Right cardiac atrium (tissue), 5 donors: ENCODE results near the gene YKT6. TPM values are rescaled to one million over a fixed set of nuclear protein-coding genes. Genes with fewer than 3 reads are reported as not detected.

Source experiments
- ATAC-seq, 2 donors: fragments of 200-7000 bp; cut with Tn5 transposase; one replicate each; pipeline versions ENCODE4 v1.8.0 to v1.9.1; 2020; ENCODE audit warnings: moderate library complexity in 2 of 2, mild to moderate bottlenecking in 1 of 2
- DNase-seq, 3 donors: peaks; one replicate each; pipeline ENCODE4 v3.0.0-alpha.2; 2020
- H3K27ac ChIP-seq: one replicate; pipeline ENCODE4 v1.5.1; 2013; ENCODE audit warnings: mild to moderate bottlenecking, low read length, control low read depth, moderate library complexity
- H3K27me3 ChIP-seq: one replicate; pipeline ENCODE4 v1.6.1; 2013; ENCODE audit not compliant: control insufficient read depth, insufficient read depth
- H3K4me1 ChIP-seq: one replicate; pipeline ENCODE4 v1.6.1; 2013; ENCODE audit warnings: low read length; ENCODE audit not compliant: control insufficient read depth, insufficient read depth
- H3K4me3 ChIP-seq: one replicate; pipeline ENCODE4 v1.5.1; 2013; ENCODE audit warnings: low read length, control low read depth
- H3K9me3 ChIP-seq: one replicate; pipeline ENCODE4 v1.6.1; 2013; ENCODE audit warnings: low read length; ENCODE audit not compliant: control insufficient read depth
- WGBS: extraction: QIAGEN DNeasy Blood & Tissue Kit; methylation state at CpG from one replicate; pipeline ENCODE4 v1.1.7; 2013; 5-methylcytosine and 5-hydroxymethylcytosine counted together
- intact Hi-C, 4 donors: fragments of 100-400 bp; cut with DNase I; formaldehyde crosslinking; loops; one replicate each; pipeline versions ENCODE4 v1.11.0 to v1.14.0; 2022 to 2023
- polyA plus RNA-seq: library from polyadenylated mRNA; stranded (reverse); fragments of 200-250 nt; gene quantifications from one replicate; pipeline ENCODE4 v1.2.3, GENCODE V29; 2013
- total RNA-seq, 4 donors: library from RNA; stranded (reverse); fragmentation: NEBNext Ultra II Directional; extraction: Animal tissue kit (Norgen Biotek cat#: 25700); gene quantifications; one replicate each; pipeline ENCODE4 v1.2.1, GENCODE V29; 2021
- donor health status: healthy with polysubstance abuse.
- donor health status: DM: no; HTN: yes; CAD: no.
- donor health status: DM: no; HTN: no; CAD: no.
- donor health status: DM: no; HTN: yes; CAD: no; lungs with severe emphysema.
- donor health status: DM: yes; HTN: yes; CAD: no.

YKT6 gene
- total and polyA plus RNA-seq, 5 donors = 38.8 to 63.4 (median 51.8) TPM

DNA sequence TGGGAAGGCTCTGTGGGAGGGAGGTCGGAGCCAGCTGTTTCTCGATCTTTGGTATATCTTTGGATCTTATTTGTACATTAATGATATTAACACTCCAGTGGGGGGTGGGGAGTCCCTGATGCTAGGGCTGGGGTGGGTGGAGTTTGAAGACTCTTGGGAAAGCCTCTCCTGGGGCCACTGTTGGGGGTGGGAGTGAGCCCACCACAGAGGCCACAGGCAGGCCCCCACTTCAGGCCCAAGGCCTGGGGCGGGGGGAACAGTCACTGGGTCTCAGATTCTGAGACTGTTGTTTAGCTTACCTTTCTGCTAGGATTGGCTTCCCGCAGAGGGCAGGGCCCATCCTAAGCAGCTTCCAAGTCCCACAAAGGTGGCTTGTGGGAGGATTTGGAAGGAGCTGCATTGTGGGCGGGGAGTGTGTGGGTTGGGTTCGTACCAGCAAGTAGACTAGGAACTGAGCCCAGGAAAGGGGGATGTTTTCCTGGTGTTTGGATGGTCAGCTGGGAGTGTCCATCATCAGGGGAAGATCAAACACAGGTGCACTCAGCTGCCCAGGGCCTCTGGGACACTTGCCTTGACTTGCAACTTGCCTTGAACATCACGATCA lies 11.9 kb downstream of the YKT6 start:
- no peaks in the 10 kb centered on the region for H3K27me3 ChIP-seq
- WGBS = 82% methylated on average over 7 of the region's 7 CpGs
- no peaks in the 10 kb centered on the region for H3K9me3 ChIP-seq
- no peak overlapping the region for H3K4me3 ChIP-seq
- no peak for ATAC-seq
- intact Hi-C loops = loop anchor here in 1 of 4 donors (10.0 kb wide), 1 partner anchor 352 kb away; no protein-coding TSS in a partner anchor
- H3K27ac ChIP-seq = no peak overlapping the region
- H3K4me1 ChIP-seq = no peaks in the 10 kb centered on the region
- peak in 1 of 3 donors; percentile 5 for DNase-seq

DNA sequence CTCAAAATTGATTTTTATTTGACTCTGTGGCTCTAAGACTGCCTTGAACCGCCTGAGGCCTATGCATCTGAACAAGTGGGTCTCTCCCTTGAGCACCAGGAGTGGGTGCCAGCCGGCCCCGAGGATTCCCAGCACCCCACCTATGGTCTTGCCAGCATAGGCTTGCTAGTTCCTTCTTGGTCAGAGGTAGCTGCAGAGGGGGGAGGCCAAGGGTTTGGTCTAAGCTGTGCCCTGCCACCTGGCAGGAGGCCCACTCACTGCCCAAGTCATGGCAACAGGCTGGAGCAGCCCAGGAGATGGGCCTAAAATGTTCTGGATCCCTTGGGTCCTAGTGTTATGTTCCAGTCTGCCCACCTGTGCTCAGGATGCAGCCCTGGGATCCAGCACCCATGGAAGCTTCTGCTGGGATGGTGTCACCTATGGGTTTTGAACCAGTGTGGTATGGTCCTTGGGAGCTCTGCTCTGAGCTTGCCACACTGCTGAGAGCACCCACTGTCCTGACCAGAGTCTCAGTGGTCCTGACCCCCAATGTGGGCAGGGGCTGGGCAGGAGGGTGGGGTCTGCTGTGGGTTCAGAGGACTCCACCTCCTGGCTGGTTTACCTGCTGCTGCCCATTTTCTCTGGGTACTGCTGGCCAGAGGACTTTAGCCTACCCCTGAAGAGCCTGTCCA lies 12.6 kb downstream of the YKT6 start:
- Histone ChIP-seq H3K4me1 (no peaks in the 10 kb centered on the region), H3K9me3 (no peaks in the 10 kb centered on the region), H3K27me3 (no peaks in the 10 kb centered on the region), H3K27ac (no peak overlapping the region), H3K4me3 (no peak overlapping the region)
- DNase-seq (peak in 2 of 3 donors; percentile 11 to 40), ATAC-seq (no peak)
- WGBS = 93% methylated on average over 3 of the region's 3 CpGs
- intact Hi-C loops = loop anchor here in 1 of 4 donors (10.0 kb wide), 1 partner anchor 351 kb away; no protein-coding TSS in a partner anchor

DNA sequence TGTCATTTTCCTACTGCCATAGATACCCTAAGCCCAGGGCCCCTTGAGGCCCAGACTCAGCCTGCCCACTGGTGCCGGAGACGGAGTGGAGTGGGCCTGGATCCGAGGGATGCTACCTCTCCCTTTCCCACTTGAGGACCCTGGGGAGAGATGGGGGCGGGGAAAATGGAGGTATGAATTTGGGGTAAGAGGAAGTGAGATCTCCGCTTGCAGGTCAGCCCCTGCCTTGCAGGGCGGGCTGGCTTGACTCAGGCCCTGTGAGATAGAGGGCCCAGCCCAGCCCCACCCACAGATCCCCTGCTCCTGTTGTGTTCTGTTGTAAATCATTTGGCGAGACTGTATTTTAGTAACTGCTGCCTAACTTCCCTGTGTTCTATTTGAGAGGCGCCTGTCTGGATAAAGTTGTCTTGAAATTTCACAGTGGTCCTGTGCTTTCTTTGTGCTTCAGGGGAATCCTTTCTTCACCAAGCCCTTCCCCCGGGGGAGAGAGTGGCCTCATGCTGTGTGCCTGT lies 13.2 kb downstream of the YKT6 start:
- intact Hi-C loops = loop anchor here in 1 of 4 donors (10.0 kb wide), 1 partner anchor 351 kb away; no protein-coding TSS in a partner anchor
- DNase-seq (peak in 1 of 3 donors; percentile 11), ATAC-seq (no peak)
- H3K27me3 ChIP-seq = no peaks in the 10 kb centered on the region
- no peaks in the 10 kb centered on the region for H3K4me1 ChIP-seq
- H3K27ac ChIP-seq = no peak overlapping the region
- WGBS = 80% methylated on average over 9 of the region's 9 CpGs
- no peaks in the 10 kb centered on the region for H3K9me3 ChIP-seq
- no peak overlapping the region for H3K4me3 ChIP-seq

DNA sequence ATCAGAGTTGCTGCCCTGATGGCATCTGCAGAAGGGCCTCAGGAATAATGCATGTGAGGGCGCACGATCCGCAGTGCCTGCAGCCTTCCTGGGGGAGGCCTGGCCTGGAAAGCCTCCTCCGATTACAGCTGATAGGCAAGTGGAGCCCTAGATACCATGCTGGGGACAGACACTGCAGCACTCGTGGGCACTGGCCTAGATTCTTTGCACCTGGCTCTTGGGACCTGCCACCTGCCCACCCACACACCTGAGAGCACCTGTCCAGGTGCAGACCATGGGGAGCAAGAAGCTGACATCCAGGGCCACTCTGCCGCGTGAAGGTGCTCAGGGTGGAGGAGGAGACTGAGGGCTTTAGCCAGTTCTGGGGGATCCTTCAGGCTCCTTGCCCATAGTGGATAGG lies 14.8 kb downstream of the YKT6 start:
- Histone ChIP-seq H3K9me3 (no peaks in the 10 kb centered on the region), H3K27me3 (no peaks in the 10 kb centered on the region), H3K4me3 (no peak overlapping the region), H3K4me1 (no peaks in the 10 kb centered on the region), H3K27ac (no peak overlapping the region)
- ATAC-seq = no peak
- DNase-seq = peak in 1 of 3 donors; percentile 6
- intact Hi-C loops = loop anchor here in 1 of 4 donors (10.0 kb wide), 1 partner anchor 349 kb away; no protein-coding TSS in a partner anchor
- 83% methylated on average over 7 of the region's 7 CpGs for WGBS

DNA sequence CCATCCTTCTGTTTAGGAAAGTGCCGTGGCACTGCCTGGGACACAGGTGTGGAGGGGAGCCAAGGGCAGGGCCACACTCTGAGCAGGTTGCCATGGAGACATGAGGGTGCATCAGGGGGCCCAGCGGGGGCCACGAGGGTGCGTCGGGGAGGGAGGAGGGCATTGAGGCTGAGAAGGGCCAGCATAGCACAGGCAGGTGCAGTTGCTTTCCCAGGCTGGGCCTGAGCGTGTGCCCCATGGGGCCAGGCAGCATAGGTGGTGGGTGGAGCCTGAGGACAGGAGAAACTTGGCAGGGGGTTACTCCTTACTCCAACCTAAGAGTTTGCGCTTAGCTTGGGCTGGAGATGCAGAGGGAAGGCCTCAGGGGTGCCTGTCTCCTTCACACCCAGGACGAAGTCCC lies 15.2 kb downstream of the YKT6 start:
- H3K27ac ChIP-seq = no peak overlapping the region
- DNase-seq = peak in 1 of 3 donors; percentile 8
- intact Hi-C loops = loop anchor here in 1 of 4 donors (10.0 kb wide), 1 partner anchor 349 kb away; no protein-coding TSS in a partner anchor

DNA sequence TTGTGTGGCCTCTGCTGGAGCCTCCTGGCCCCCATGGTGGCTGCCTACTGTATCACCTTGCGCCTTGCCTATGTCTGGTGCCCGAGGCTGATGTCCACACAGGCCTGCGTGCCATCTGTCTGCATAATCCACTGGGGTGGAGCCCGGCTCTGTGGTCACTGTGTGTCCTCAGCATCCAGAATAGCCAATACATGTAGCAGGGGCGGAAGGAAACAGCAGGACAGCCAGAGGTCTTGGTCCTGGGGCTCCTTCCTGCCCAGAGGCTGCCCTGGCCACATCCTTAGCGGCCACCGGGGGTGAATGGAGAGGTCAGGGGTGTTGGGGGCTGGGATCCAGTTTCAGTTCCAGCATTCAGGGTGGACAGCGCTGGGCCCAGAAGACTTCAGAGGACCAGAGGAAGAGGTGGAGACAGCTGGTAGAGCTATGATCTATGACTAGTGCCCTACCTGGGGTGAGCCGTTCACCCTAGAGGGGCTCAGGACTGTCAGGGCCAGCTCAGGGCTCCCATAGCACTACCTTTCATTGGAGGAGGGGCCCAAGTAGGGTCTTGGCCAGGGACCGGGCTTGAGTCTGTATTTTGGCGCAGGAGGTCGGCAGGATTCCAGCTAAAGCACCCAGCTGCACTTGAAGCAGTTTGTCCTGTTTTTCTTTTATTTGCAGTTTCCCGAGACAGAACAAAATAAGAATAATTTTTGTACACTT lies 15.9 kb downstream of the YKT6 start:
- intact Hi-C loops = loop anchor here in 1 of 4 donors (10.0 kb wide), 1 partner anchor 348 kb away; no protein-coding TSS in a partner anchor
- ATAC-seq (no peak), DNase-seq (peak in 2 of 3 donors; percentile 5 to 42)
- WGBS = 74% methylated on average over 13 of the region's 13 CpGs
- no peak overlapping the region for H3K27ac ChIP-seq
- H3K27me3 ChIP-seq = no peaks in the 10 kb centered on the region
- H3K4me3 ChIP-seq = no peak overlapping the region
- no peaks in the 10 kb centered on the region for H3K9me3 ChIP-seq
- no peaks in the 10 kb centered on the region for H3K4me1 ChIP-seq

More for the DNA sequence above, 15.2 kb downstream of the YKT6 start:
- no peak for ATAC-seq
- 76% methylated on average over 8 of the region's 8 CpGs for WGBS
- no peak overlapping the region for H3K4me3 ChIP-seq
- H3K4me1 ChIP-seq = no peaks in the 10 kb centered on the region
- H3K27me3 ChIP-seq = no peaks in the 10 kb centered on the region
- no peaks in the 10 kb centered on the region for H3K9me3 ChIP-seq

DNA sequence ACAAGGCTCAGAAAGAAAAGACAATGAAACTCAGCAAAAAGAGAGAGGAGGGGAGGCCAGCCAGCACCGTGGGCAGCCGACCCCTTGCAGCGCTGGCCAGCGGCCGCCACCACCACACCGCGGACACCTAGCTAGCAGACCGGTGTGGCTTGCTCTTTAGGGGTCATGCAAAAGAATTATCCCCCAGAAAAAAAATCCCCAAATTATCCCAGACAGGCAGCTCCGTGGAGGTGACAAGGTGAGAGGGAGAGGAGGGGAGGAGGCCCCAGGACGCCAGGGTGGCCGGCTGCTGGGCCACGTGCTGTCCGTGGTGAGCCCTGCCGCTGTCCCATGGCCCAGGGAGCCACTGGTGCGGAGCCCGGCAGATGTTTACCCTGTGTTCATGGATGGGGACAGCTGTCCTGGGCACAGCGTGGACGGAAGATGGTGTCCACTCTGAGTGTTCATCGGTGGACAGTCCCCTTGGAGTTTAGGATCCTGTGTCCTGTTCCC lies 16.5 kb downstream of the YKT6 start:
- H3K4me1 ChIP-seq = no peaks in the 10 kb centered on the region
- no peaks in the 10 kb centered on the region for H3K27me3 ChIP-seq
- no peak overlapping the region for H3K4me3 ChIP-seq
- peak in 1 of 3 donors; percentile 2 for DNase-seq
- H3K27ac ChIP-seq = no peak overlapping the region
- no peaks in the 10 kb centered on the region for H3K9me3 ChIP-seq
- ATAC-seq = no peak
- intact Hi-C loops = loop anchor here in 1 of 4 donors (10.0 kb wide), 1 partner anchor 348 kb away; no protein-coding TSS in a partner anchor
- 81% methylated on average over 19 of the region's 19 CpGs for WGBS

DNA sequence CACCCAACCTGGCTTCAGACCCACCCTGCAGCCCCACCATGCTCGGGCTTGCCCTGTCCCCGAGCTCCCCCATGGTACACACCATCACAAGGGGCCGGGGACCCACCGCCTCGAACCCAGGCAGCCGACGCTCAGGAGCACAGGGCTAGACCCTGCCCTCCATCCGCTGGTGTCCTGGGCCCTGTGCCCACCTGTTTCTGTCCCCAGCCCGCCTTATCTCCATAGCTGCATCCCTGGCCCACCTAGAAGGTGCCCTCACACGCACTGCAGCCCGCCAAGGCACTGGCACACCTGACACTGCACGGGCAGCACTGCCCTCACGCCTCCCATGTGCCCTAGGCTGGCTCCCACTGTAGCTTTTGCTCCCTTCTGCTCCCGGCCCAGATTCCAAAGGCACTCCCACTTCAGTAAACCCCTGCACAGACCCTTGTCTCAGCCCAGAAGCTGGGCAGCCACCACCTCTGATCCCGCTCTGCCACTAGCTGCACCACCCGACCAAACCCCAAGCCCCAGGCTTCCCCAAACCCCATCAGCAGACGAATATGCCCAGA lies 17.1 kb downstream of the YKT6 start:
- DNase-seq (peak in 1 of 3 donors; percentile 10), ATAC-seq (no peak)
- WGBS = 78% methylated on average over 17 of the region's 17 CpGs
- Histone ChIP-seq H3K27me3 (no peaks in the 10 kb centered on the region), H3K9me3 (no peaks in the 10 kb centered on the region), H3K4me1 (no peaks in the 10 kb centered on the region), H3K4me3 (no peak overlapping the region), H3K27ac (no peak overlapping the region)
- intact Hi-C loops = loop anchor here in 1 of 4 donors (10.0 kb wide), 1 partner anchor 347 kb away; no protein-coding TSS in a partner anchor

DNA sequence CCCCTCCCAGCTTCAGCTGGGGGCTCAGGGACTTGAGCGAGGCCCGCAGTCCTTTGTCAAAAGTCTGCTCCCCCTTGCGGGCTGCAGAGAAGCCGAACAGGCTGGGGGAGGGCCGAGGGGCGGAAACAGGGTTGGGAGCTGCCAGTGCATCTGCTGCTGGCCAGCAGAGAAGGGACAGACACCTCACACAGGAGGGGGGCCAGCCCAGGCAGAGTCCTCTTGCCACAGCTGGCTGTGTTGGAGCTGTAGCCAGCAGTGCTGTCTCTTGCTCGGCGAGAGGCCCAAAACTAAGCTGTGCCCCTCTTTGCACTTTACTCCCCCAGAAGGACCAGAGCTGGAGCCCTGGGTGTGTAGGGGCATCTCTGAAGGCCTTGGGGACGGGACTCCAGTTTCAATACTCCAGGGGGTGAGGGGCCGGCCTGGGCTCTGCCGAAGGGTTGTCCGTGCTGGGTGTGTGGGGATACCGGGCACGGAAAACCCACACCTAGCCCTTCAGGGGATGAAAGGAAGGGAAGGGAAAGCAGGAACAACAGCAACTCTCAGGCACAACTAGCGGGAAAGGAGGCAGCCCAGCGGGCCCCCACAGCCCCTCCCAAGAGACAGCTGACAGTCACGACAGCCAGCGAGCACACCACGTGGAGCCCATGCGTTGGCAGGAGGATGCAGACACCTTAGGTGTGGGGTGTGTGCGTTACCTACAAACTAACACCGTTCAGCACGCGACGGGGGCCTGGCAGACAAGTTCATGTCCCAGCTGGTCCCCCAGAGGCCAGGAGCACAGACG lies 17.8 kb downstream of the YKT6 start:
- WGBS = 66% methylated on average over 26 of the region's 26 CpGs
- no peaks in the 10 kb centered on the region for H3K4me1 ChIP-seq
- peak; percentile 15 to 19 for ATAC-seq

More for the DNA sequence above, 17.8 kb downstream of the YKT6 start:
- intact Hi-C loops = loop anchor here in 1 of 4 donors (10.0 kb wide), 1 partner anchor 346 kb away; no protein-coding TSS in a partner anchor
- Histone ChIP-seq H3K27me3 (no peaks in the 10 kb centered on the region), H3K4me3 (no peak overlapping the region), H3K27ac (no peak overlapping the region), H3K9me3 (no peaks in the 10 kb centered on the region)
- DNase-seq = peak in 2 of 3 donors; percentile 13 to 42
